Kidney epithelial cell (primary cell): Measurements from ENCODE around the gene KCNQ2. TPM values are rescaled to one million over a fixed set of nuclear protein-coding genes. Genes with fewer than 3 reads are reported as not detected.

Experiments used
- DNase-seq: peaks from one replicate; pipeline ENCODE4 v3.0.0-alpha.2; 2010; ENCODE audit warnings: low read depth
- H3K27me3 ChIP-seq: 2 replicates; pipeline ENCODE4 v1.6.0; 2011; ENCODE audit warnings: low read length; ENCODE audit not compliant: control insufficient read depth, insufficient read depth
- H3K36me3 ChIP-seq: 2 replicates; pipeline ENCODE4 v1.5.1; 2011; ENCODE audit warnings: low read length; ENCODE audit not compliant: control insufficient read depth, insufficient read depth
- H3K4me3 ChIP-seq: 2 replicates; pipeline ENCODE4 v1.5.1; 2011; ENCODE audit warnings: low read depth, mild to moderate bottlenecking, control low read depth, low read length
- CTCF ChIP-seq: IDR thresholded peaks from 2 replicates; pipeline ENCODE4 v1.5.1; 2011; ENCODE audit warnings: mild to moderate bottlenecking, moderate library complexity, low read length, control low read depth, inconsistent platforms; ENCODE audit not compliant: insufficient read depth, poor library complexity, severe bottlenecking
- total RNA-seq: library from RNA; depleted of rRNA; stranded (reverse); fragments of >200 nt; gene quantifications from 2 replicates; pipeline ENCODE4 v1.2.3, GENCODE V29; 2015

The KCNQ2 gene
- total RNA-seq, 1 donor from 2014 or later: 0.04 TPM

GRCh38 chr20:63379296-63379695, 93.2 kb downstream of the KCNQ2 start:
- no peak for TF ChIP-seq CTCF
- Histone ChIP-seq H3K4me3 (no peak overlapping the region), H3K27me3 (peaks cover 41% of the 10 kb centered on the region), H3K36me3 (no peaks in the 10 kb centered on the region)
- no peak for DNase-seq

GRCh38 chr20:63378626-63379025, 93.8 kb downstream of the KCNQ2 start:
- no peaks in the 10 kb centered on the region for H3K36me3 ChIP-seq
- no peak overlapping the region for H3K4me3 ChIP-seq
- no peak for TF ChIP-seq CTCF
- peaks cover 43% of the 10 kb centered on the region for H3K27me3 ChIP-seq
- DNase-seq: no peak

GRCh38 chr20:63377951-63378381, 94.5 kb downstream of the KCNQ2 start:
- Histone ChIP-seq H3K27me3 (peaks cover 43% of the 10 kb centered on the region), H3K4me3 (no peak overlapping the region), H3K36me3 (no peaks in the 10 kb centered on the region)
- no peak for DNase-seq
- no peak for TF ChIP-seq CTCF

- no peak for DNase-seq
- no peak for TF ChIP-seq CTCF
Observed at GRCh38 chr20:63377256-63377941, 95.1 kb downstream of the KCNQ2 start.

GRCh38 chr20:63376283-63377250, 95.9 kb downstream of the KCNQ2 start:
- DNase-seq: no peak
- no peak overlapping the region for H3K4me3 ChIP-seq
- peaks cover 42% of the 10 kb centered on the region for H3K27me3 ChIP-seq
- no peak for TF ChIP-seq CTCF
- H3K36me3 ChIP-seq: no peaks in the 10 kb centered on the region

More at GRCh38 chr20:63377256-63377941, 95.1 kb downstream of the KCNQ2 start:
- peaks cover 43% of the 10 kb centered on the region for H3K27me3 ChIP-seq
- no peaks in the 10 kb centered on the region for H3K36me3 ChIP-seq
- no peak overlapping the region for H3K4me3 ChIP-seq
